Activated CD4-positive, alpha-beta T cell treated with anti-CD3 and anti-CD28 coated beads for 36 hours (primary cell): ENCODE data around the gene HSPG2. TPM values are rescaled to one million over a fixed set of nuclear protein-coding genes. Genes with fewer than 3 reads are reported as not detected.
A peak's percentile ranks its signal among the peaks of the same experiment; 100 is the strongest.
"Not testable (repeated sequence)": the region's sequence is repeated elsewhere in the genome, so short reads cannot be mapped to it uniquely, and the experiment has no call there.

ENCODE experiments used
- ATAC-seq: fragments of 200-7000 bp; cut with Tn5 transposase; one replicate; pipeline ENCODE4 v1.10.0; 2021; ENCODE audit warnings: mild to moderate bottlenecking, moderate library complexity
- CTCF ChIA-PET: fragments of 350-600 bp; sonication (Branson Sonifier 250); formaldehyde crosslinking; loops from one replicate; lab custom pipeline; 2021; ENCODE audit warnings: antibody characterized with exemption; lab: Charles Lee
- POLR2A ChIA-PET: fragments of 350-600 bp; sonication (Branson Sonifier 250); formaldehyde crosslinking; loops from one replicate; lab custom pipeline; 2021; ENCODE audit warnings: antibody characterized with exemption, inconsistent platforms; lab: Charles Lee
- DNase-seq: peaks from one replicate; pipeline ENCODE4 v3.0.0-alpha.2; 2020
- H3K27ac Mint-ChIP-seq: one replicate; pipeline ENCODE4 v1.8.0; 2021; ENCODE audit warnings: mixed read lengths
- H3K27me3 Mint-ChIP-seq: one replicate; pipeline ENCODE4 v1.8.0; 2021; ENCODE audit warnings: mixed read lengths
- H3K36me3 Mint-ChIP-seq: one replicate; pipeline ENCODE4 v1.8.0; 2021; ENCODE audit warnings: low read depth, mixed read lengths
- H3K4me1 Mint-ChIP-seq: one replicate; pipeline ENCODE4 v1.8.0; 2021; ENCODE audit warnings: mixed read lengths
- H3K4me3 Mint-ChIP-seq: one replicate; pipeline ENCODE4 v1.8.0; 2021; ENCODE audit warnings: mild to moderate bottlenecking, moderate library complexity, mixed read lengths
- H3K9me3 Mint-ChIP-seq: one replicate; pipeline ENCODE4 v1.8.0; 2021; ENCODE audit warnings: low read depth, mixed read lengths
- intact Hi-C, 2 experiments: fragments of 100-400 bp; cut with DNase I in 1 of 2; cut with micrococcal nuclease in 1 of 2; formaldehyde crosslinking; loops; one replicate each; pipeline versions ENCODE4 v1.14.2 to v1.15.1; 2022 to 2024; cut with DNase I, micrococcal nuclease
- total RNA-seq, 2 experiments: library from RNA; stranded (reverse); gene quantifications; one replicate each; pipeline ENCODE4 v1.2.3, GENCODE V29; 2021

Gene HSPG2
- total RNA-seq, 2 experiments from 2014 or later: 19.6 to 20.6 TPM

DNA sequence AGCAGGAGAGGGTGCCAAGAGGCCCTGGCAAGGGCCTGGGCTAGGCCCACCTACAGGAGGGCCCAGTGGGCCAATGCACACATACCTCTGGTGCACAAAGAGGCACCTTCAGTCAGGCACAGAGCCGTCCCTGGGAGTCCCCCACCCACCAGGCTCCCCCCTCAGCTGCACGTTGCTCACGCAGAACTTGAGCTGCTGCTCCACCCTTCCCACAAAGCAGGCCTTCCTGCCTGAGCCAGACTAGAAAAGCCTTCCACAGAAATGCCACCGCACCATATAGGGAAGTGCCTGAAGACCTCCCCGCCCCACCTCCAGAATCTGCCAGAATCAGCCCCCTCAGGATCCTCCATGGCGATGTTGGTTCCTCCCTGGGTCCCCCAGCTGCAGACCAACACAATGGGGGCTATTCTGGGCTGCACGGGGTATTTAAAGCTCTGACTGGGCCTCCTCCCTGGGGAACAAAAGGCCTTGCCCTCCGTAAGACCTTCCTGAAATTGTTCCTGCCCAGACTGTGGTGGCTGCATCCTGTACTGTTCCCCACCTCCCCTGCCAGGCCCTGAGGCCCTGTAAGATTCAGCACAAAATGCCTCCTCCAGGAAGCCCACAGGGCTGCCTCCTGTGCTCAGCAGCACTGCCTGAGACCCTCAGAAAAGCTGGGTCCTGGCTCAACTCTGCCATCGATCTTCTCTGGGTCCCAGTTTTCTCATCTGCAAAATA, 27.2 kb downstream of the HSPG2 start:
- peak; percentile 87 for ATAC-seq
- Mint-ChIP-seq H3K36me3 (no peaks in the 10 kb centered on the region), H3K9me3 (no peaks in the 10 kb centered on the region), H3K27me3 (no peaks in the 10 kb centered on the region), H3K4me1 (peaks cover 29% of the 10 kb centered on the region), H3K27ac (peak overlapping the region; percentile 87), H3K4me3 (peak overlapping the region; percentile 10)
- CTCF ChIA-PET: no interaction called here
- POLR2A ChIA-PET: no interaction called here
- DNase-seq: peak; percentile 85
- intact Hi-C loops: no loop called here

DNA sequence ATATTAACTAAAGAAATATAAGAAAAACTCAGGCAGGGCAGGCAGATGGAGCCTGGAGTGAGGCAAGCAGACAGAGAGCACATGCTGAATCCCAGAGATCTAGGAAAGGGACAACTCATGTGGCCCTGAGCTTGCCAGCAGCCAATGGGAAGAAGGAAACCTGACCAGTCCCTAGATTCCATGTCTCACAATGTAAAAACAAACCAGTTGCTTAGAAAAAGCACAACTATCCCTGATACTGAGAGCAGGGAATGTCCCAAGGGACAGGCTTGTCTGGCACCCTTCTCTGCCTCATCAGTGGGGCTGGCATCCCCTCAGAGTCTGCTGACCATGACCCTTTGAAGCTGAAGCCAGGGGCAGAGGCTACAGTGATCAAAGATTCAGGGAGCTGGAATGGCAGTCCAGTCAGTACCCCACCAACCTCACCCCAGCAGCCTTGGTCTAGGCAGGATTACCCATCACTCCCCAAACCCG, 27.8 kb downstream of the HSPG2 start:
- peaks cover 32% of the 10 kb centered on the region for H3K4me1 Mint-ChIP-seq
- H3K9me3 Mint-ChIP-seq: no peaks in the 10 kb centered on the region
- no peak for ATAC-seq
- CTCF ChIA-PET: no interaction called here
- intact Hi-C loops: no loop called here
- H3K27me3 Mint-ChIP-seq: no peaks in the 10 kb centered on the region
- peak overlapping the region; percentile 10 for H3K4me3 Mint-ChIP-seq
- H3K27ac Mint-ChIP-seq: peak overlapping the region; percentile 87
- POLR2A ChIA-PET: no interaction called here
- DNase-seq: no peak
- H3K36me3 Mint-ChIP-seq: no peaks in the 10 kb centered on the region

DNA sequence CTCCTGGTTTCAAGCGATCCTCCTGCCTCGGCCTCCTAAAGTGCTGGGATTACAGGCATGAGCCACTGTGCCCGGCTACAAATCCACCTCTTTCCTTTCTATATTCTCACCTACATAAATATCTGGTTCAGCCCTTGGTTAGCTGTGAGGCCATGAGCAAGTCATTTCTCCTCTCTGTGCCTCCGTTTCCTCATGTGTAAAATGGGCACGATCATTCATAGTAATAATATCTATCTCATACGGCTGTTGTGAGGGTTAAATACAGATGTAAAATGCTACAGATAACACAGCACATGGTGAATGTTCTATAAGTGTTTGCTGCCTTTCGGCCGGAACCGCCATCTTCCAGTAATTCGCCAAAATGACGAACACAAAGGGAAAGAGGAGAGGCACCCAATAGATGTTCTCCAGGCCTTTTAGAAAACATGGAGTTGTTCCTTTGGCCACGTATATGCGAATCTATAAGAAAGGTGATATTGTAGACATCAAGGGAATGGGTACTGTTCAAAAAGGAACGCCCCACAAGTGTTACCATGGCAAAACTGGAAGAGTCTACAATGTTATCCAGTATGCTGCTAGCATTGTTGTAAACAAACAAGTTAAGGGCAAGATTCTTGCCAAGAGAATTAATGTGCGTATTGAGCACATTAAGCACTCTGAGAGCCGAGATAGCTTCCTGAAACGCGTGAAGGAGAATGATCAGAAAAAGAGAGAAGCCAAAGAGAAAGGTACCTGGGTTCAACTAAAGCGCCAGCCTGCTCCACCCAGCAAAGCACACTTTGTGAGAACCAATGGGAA, 29.2 kb downstream of the HSPG2 start:
- H3K4me1 Mint-ChIP-seq: peaks cover 25% of the 10 kb centered on the region
- DNase-seq, intact Hi-C loops, H3K9me3 Mint-ChIP-seq, ATAC-seq, H3K4me3 Mint-ChIP-seq, H3K36me3 Mint-ChIP-seq, POLR2A ChIA-PET, H3K27ac Mint-ChIP-seq, H3K27me3 Mint-ChIP-seq: not testable (repeated sequence)
- CTCF ChIA-PET: interaction anchor here (0.6 kb wide), 1 partner anchor 10 kb away, joined by 3 read pairs; no protein-coding TSS in a partner anchor

DNA sequence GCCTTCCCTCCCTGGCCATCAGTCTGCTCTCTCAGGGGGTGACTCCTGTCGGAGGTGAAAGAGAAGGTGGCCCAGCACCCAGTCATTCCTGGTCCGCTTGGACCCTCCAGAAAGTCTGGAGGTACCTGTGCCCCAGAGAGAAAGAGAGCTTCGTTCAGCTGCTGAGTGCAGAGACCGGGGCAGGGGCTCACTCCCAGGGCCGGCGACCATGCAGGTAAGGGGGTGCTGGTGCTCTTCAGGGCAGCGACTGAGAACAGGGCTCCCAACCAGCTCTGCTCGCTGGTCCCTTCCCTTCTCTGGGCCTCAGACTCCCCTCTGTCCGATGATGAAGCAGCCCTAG, 30.1 kb downstream of the HSPG2 start:
- Mint-ChIP-seq H3K9me3 (no peaks in the 10 kb centered on the region), H3K27me3 (no peaks in the 10 kb centered on the region), H3K36me3 (no peaks in the 10 kb centered on the region), H3K4me3 (no peak overlapping the region), H3K27ac (no peak overlapping the region), H3K4me1 (peaks cover 25% of the 10 kb centered on the region)
- ATAC-seq (no peak), DNase-seq (no peak)
- ChIA-PET CTCF (interaction anchor here (0.6 to 1.3 kb wide), 2 partner anchors 8 to 11 kb away, joined by 3 to 4 read pairs; no protein-coding TSS in a partner anchor), POLR2A (no interaction called here)
- intact Hi-C loops: no loop called here

DNA sequence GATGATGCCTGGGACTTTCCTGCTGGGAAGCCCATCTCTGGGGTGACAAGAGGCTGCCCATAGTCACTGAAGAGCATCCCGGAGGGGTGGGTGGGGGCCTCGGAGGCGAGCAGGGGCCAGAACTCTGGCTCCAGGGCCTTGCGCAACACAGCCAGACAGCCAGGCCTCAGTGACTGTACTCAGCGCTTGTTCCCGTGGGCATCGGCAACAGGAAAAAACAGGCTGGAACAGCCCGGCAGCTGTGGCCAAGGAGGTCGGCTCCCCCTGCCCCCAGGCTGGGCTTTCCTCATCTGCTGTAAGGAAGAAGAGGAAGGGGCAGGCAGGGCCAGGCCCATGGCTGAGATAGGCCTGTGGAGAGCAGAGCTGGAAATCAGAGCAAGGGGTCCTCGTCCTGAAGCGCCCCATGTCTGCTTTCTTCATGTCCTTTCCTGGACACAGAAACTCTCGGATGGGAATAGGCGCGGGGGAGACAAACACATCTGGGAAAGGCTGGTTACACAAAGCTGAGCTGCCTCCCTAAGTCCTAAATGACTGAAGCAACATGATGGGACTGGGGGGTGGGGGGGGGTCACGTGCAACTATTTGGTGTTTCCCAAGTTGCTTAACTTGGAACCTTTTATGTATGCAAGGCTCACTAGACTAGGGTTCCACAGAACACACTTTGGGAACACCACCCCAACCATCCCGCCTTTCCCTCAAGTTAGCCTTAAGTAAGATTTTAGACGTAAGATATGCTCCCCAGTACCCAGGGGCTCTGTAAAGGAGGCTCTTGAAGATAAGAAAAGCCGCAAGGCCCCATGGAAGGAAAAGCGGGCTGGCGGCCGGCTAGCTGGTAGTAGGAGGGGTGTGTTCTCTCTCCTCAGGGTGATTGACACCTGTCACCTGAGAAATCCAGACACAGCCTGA, 30.7 kb downstream of the HSPG2 start:
- H3K36me3 Mint-ChIP-seq: no peaks in the 10 kb centered on the region
- no peak overlapping the region for H3K27ac Mint-ChIP-seq
- intact Hi-C loops: no loop called here
- H3K27me3 Mint-ChIP-seq: no peaks in the 10 kb centered on the region
- no peak overlapping the region for H3K4me3 Mint-ChIP-seq
- peaks cover 25% of the 10 kb centered on the region for H3K4me1 Mint-ChIP-seq
- DNase-seq (no peak), ATAC-seq (no peak)
- H3K9me3 Mint-ChIP-seq: no peaks in the 10 kb centered on the region
- ChIA-PET POLR2A (interaction anchor here (0.7 kb wide), 1 partner anchor 57 kb away, joined by 4 read pairs; no protein-coding TSS in a partner anchor), CTCF (interaction anchor here (1.3 kb wide), 1 partner anchor 9 kb away, joined by 4 read pairs; no protein-coding TSS in a partner anchor)

DNA sequence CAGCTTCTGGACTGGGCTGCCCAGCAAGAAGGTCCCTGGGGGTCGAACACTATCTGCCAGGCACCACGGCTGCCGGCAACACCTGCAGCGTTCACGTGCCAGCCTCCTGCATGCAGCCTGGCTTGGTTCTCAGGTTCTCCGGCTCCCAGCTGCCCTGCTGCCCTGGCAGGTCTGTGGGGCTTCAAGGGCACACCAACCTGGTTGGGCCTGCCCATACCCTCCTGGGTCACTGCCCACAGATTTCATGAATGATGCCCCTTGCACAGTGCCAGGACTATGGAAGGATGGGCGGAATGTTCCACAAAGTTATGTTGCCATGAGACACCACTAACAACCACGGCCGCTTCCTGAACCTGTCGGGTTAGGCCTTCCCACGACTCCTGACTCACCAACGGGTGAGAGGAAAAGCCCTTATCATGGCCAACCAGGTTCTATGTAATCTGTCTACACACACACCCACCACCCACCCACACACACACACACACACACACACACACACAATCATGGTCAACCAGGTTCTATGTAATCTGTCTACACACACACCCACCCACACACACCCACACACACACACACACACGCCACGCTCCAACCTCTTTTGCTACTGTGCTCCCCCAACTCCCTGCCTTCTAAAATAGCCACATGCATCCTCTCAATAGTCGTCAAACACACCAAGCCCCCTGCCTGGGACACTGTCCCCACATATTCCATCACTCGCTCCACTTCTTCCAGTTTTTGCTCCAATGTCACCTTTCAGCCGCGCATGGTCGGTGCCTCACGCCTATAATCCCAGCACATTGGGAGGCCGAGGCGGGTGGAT, 32.2 kb downstream of the HSPG2 start:
- intact Hi-C loops: no loop called here
- Mint-ChIP-seq H3K9me3 (no peaks in the 10 kb centered on the region), H3K4me1 (peaks cover 17% of the 10 kb centered on the region), H3K4me3 (no peak overlapping the region), H3K27me3 (no peaks in the 10 kb centered on the region), H3K36me3 (no peaks in the 10 kb centered on the region), H3K27ac (peak overlapping the region; percentile 24)
- ATAC-seq (peak; percentile 51), DNase-seq (peak; percentile 63)
- ChIA-PET CTCF (no interaction called here), POLR2A (no interaction called here)

DNA sequence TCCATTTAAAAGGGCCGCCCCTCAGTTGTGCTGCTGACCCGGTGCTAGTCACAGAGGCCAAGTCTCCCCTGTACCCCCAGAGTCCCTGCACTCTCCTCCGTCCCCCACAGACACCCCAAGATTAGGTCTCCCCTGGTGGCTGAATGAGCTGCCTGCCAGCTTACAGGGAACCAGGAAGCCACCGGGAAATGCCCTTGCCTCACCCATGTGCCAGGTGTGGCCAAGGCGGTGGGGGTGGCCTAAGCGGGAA, 32.7 kb downstream of the HSPG2 start:
- no peak overlapping the region for H3K4me3 Mint-ChIP-seq
- intact Hi-C loops: no loop called here
- H3K9me3 Mint-ChIP-seq: no peaks in the 10 kb centered on the region
- no peaks in the 10 kb centered on the region for H3K27me3 Mint-ChIP-seq
- no peaks in the 10 kb centered on the region for H3K36me3 Mint-ChIP-seq
- DNase-seq (no peak), ATAC-seq (no peak)
- POLR2A ChIA-PET: no interaction called here
- no peak overlapping the region for H3K27ac Mint-ChIP-seq
- H3K4me1 Mint-ChIP-seq: peaks cover 12% of the 10 kb centered on the region
- CTCF ChIA-PET: no interaction called here

DNA sequence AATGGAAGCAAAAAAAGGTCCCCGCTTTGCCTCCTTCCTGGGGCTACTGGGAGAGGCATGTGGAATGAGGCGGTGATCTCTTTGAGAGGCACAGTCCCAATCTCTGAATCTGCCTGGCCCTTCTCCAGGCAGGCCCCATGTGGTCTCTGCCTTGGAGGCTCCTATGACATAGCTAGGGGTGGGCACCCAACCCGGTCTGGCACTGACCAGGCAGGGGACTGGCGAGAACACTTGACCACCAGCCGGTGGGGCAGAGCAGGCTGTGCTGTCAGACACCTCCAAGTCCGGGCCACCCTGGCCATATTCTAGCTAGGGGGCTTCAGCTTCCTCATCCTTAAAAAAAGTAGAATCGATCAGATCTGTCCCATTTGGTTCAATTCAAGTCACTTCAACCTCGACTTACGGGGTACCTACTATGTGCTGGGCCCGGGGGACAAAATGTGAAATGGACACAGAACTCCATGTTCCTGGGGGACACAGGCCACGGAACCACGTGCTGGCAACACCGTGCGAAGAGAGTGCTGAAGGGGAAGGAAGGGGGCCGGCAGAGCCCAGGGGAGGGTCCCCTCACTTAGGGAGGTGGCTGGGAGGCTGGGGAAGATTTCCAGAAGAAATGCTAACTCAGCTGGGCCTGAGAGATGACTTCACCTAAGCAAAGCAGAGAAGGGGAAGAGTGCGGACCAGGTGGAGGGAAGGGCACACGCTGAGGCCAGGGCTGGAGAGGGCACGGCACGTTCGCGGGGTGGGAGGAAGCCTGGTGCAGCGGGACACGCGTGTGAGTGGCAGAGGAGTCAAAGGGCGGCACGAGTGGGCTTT, 33.3 kb downstream of the HSPG2 start:
- DNase-seq (no peak), ATAC-seq (no peak)
- Mint-ChIP-seq H3K9me3 (no peaks in the 10 kb centered on the region), H3K4me1 (peaks cover 8% of the 10 kb centered on the region), H3K36me3 (no peaks in the 10 kb centered on the region), H3K27ac (peak overlapping the region; percentile 24), H3K4me3 (no peak overlapping the region), H3K27me3 (no peaks in the 10 kb centered on the region)
- ChIA-PET CTCF (no interaction called here), POLR2A (interaction anchor here (0.6 kb wide), 1 partner anchor 735 kb away, joined by 3 read pairs; no protein-coding TSS in a partner anchor)
- intact Hi-C loops: no loop called here

DNA sequence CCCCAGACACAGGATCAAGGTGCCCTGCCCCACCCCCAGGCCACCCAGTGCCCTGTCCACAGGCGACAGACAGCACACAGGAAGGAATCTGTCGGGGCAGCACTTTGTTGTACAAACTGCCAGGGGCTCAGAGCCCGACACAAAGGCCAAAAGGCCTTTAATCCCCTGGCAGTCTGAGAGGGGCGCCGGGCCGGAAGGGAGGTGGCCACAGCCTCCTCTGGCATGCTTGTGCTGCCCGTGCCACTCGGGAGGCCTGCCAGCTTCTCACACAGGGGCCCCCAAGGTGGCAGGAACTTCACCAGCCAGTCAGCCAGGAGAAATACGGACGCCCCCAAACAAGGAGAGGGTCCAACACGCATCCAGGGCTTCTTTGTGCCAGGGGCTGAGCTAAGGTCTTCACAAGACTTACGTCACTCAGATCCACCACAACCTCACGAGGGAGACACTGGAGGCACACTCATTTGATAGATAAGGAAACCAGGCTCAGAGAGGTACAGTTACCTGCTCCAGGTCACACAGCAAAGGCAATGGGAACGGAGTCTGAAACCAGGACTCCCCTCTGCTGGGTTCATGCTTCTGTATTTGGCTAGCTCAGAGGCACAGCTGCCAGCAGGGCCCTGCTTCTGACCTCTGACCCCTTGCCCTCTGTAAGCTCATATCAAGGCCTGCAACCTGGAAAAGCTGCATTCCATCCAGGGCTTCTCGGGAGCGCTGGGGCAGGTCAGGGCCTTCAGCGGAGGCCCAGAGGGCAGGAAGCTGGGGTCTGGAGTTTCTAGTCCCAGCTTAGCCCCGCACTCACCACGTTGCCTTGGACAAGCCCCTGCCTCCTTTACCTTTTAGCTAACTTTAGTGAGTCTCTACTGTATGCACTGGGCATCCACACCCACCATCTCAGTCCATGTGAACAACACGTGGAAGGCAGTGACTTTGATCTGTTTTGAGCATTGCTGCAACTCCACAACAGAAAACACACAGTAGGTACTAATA, 34.8 kb downstream of the HSPG2 start:
- no peaks in the 10 kb centered on the region for H3K36me3 Mint-ChIP-seq
- POLR2A ChIA-PET: no interaction called here
- CTCF ChIA-PET: interaction anchor here (0.6 to 0.7 kb wide), 2 partner anchors 54 to 264 kb away, joined by 3 to 4 read pairs; no protein-coding TSS in a partner anchor

More for the DNA sequence above, 34.8 kb downstream of the HSPG2 start:
- DNase-seq (no peak), ATAC-seq (no peak)
- peaks cover 8% of the 10 kb centered on the region for H3K4me1 Mint-ChIP-seq
- no peaks in the 10 kb centered on the region for H3K9me3 Mint-ChIP-seq
- no peak overlapping the region for H3K27ac Mint-ChIP-seq
- H3K27me3 Mint-ChIP-seq: no peaks in the 10 kb centered on the region
- intact Hi-C loops: no loop called here
- no peak overlapping the region for H3K4me3 Mint-ChIP-seq
